H1 (cell line): ENCODE results near the gene KCNH1. TPM values are rescaled to one million over a fixed set of nuclear protein-coding genes. Genes with fewer than 3 reads are reported as not detected.

ENCODE experiments used
- CTCF ChIA-PET: fragments of 300-600 bp; sonication (Branson Sonifier 250); formaldehyde crosslinking; loops from one replicate; lab custom pipeline; 2021; ENCODE audit not compliant: partially characterized antibody; lab: Charles Lee
- POLR2A ChIA-PET: fragments of 300-600 bp; sonication (Branson Sonifier 250); formaldehyde crosslinking; loops from one replicate; lab custom pipeline; 2021; ENCODE audit warnings: inconsistent platforms; ENCODE audit not compliant: partially characterized antibody; lab: Charles Lee
- DNase-seq, 2 experiments: peaks; one replicate each; pipeline versions ENCODE4 v3.0.0 to v3.0.0-alpha.2; 2010 to 2022; ENCODE audit warnings: low spot score in 2 of 2, low read depth in 1 of 2, mixed read lengths in 1 of 2
- FAIRE-seq: peaks from 2 replicates; lab custom pipeline; 2011; peaks lifted over from hg19 to GRCh38; lab: Jason Lieb, UNC
- H2AFZ ChIP-seq: 2 replicates; pipeline ENCODE4 v1.8.1; 2012; ENCODE audit warnings: low read length, inconsistent platforms
- H2AK5ac ChIP-seq: 2 replicates; pipeline ENCODE4 v1.6.1; 2013; ENCODE audit warnings: low read depth, low read length
- H2BK120ac ChIP-seq: replicated peaks from 2 replicates; pipeline ENCODE3; 2013; ENCODE audit warnings: low read depth, low read length, inconsistent platforms
- H2BK12ac ChIP-seq: 2 replicates; pipeline ENCODE4 v1.6.1; 2013; ENCODE audit warnings: low read depth, low read length
- H2BK15ac ChIP-seq: 2 replicates; pipeline ENCODE4 v1.6.1; 2013; ENCODE audit warnings: low read length
- H2BK20ac ChIP-seq: 2 replicates; pipeline ENCODE4 v1.6.1; 2013; ENCODE audit warnings: low read length
- H2BK5ac ChIP-seq: 2 replicates; pipeline ENCODE4 v1.6.1; 2013; ENCODE audit warnings: low read depth, low read length
- H3K14ac ChIP-seq: 2 replicates; pipeline ENCODE4 v1.6.1; 2013; ENCODE audit warnings: inconsistent platforms; ENCODE audit not compliant: insufficient read length
- H3K18ac ChIP-seq: 2 replicates; pipeline ENCODE4 v1.6.1; 2013; ENCODE audit warnings: low read length; ENCODE audit errors: extremely low read depth
- H3K23ac ChIP-seq: 2 replicates; pipeline ENCODE4 v1.6.1; 2013; ENCODE audit warnings: inconsistent platforms; ENCODE audit not compliant: insufficient read length
- H3K23me2 ChIP-seq: 2 replicates; pipeline ENCODE4 v1.6.1; 2013; ENCODE audit warnings: low read depth, low read length
- H3K27ac ChIP-seq: 2 replicates; pipeline ENCODE4 v1.6.1; 2011; ENCODE audit warnings: low read depth, low read length, inconsistent platforms
- H3K27me3 ChIP-seq, 4 experiments: replicated peaks in 1 of 4; 1 replicate in 1 of 4; 2 replicates in 3 of 4; pipeline versions ENCODE4 v1.6.1 to v1.8.1; 2011 to 2013; ENCODE audit warnings: low read length in 3 of 4, mild to moderate bottlenecking in 3 of 4, inconsistent platforms in 2 of 4, mixed read lengths in 2 of 4, moderate library complexity in 1 of 4; ENCODE audit not compliant: control insufficient read depth in 3 of 4, insufficient read depth in 3 of 4; ENCODE audit errors: extremely low read depth in 1 of 4
- H3K36me3 ChIP-seq, 4 experiments: 2 replicates each; pipeline versions ENCODE4 v1.6.1 to v1.8.1; 2011 to 2013; ENCODE audit warnings: mild to moderate bottlenecking in 4 of 4, low read length in 3 of 4, moderate library complexity in 2 of 4, control low read depth in 1 of 4, inconsistent platforms in 1 of 4; ENCODE audit not compliant: insufficient read depth in 4 of 4, control insufficient read depth in 2 of 4
- H3K4ac ChIP-seq: replicated peaks from 2 replicates; pipeline ENCODE3; 2013; ENCODE audit warnings: low read length, low read depth, mixed read lengths, inconsistent platforms; ENCODE audit not compliant: insufficient read length
- H3K4me1 ChIP-seq, 4 experiments: replicated peaks in 1 of 4; 1 replicate in 1 of 4; 2 replicates in 3 of 4; pipeline versions ENCODE4 v1.6.1 to v1.8.1; 2011 to 2013; ENCODE audit warnings: low read length in 3 of 4, inconsistent platforms in 2 of 4, mixed read lengths in 1 of 4; ENCODE audit not compliant: insufficient read depth in 4 of 4, control insufficient read depth in 3 of 4
- H3K4me2 ChIP-seq, 2 experiments: 2 replicates each; pipeline versions ENCODE4 v1.6.1 to v1.8.1; 2011 to 2013; ENCODE audit warnings: low read depth in 2 of 2, low read length in 2 of 2, control low read depth in 1 of 2, inconsistent platforms in 1 of 2, mild to moderate bottlenecking in 1 of 2; ENCODE audit not compliant: insufficient read depth in 1 of 2
- H3K4me3 ChIP-seq, 4 experiments: fragments of 200-600, 300-600 bp in 1 of 4; sonication (generic), shearing (Covaris generic), sonication (Bioruptor Twin) in 1 of 4; 2 replicates each; pipeline versions ENCODE4 v1.5.1 to v1.8.1; 2011 to 2016; ENCODE audit warnings: low read length in 4 of 4, low read depth in 3 of 4, control low read depth in 2 of 4, inconsistent platforms in 2 of 4, mild to moderate bottlenecking in 2 of 4, mixed read lengths in 1 of 4, moderate library complexity in 1 of 4; ENCODE audit not compliant: insufficient read depth in 2 of 4; ENCODE audit errors: extremely low read depth in 1 of 4
- H3K56ac ChIP-seq: replicated peaks from 2 replicates; pipeline ENCODE3; 2013; ENCODE audit warnings: low read depth, mild to moderate bottlenecking, mixed read lengths, low read length, inconsistent platforms; ENCODE audit not compliant: insufficient read length
- H3K79me1 ChIP-seq: 2 replicates; pipeline ENCODE4 v1.6.1; 2013; ENCODE audit warnings: low read depth, low read length, control low read depth
- H3K79me2 ChIP-seq, 2 experiments: 2 replicates each; pipeline versions ENCODE4 v1.6.1 to v1.8.1; 2012 to 2013; ENCODE audit warnings: low read length in 2 of 2, mild to moderate bottlenecking in 2 of 2, inconsistent platforms in 1 of 2; ENCODE audit not compliant: insufficient read depth in 2 of 2, control insufficient read depth in 1 of 2
- H3K9ac ChIP-seq, 4 experiments: replicated peaks in 1 of 4; 1 replicate in 1 of 4; 2 replicates in 3 of 4; pipeline versions ENCODE4 v1.6.1 to v1.8.1; 2011 to 2013; ENCODE audit warnings: low read depth in 3 of 4, low read length in 3 of 4, control low read depth in 2 of 4, mild to moderate bottlenecking in 2 of 4, moderate library complexity in 2 of 4, inconsistent platforms in 1 of 4; ENCODE audit errors: extremely low read depth in 1 of 4
- H3K9me3 ChIP-seq, 2 experiments: 2 replicates each; pipeline versions ENCODE4 v1.6.1 to v1.8.1; 2012 to 2013; ENCODE audit warnings: mild to moderate bottlenecking in 2 of 2, moderate library complexity in 2 of 2, control low read depth in 1 of 2, inconsistent platforms in 1 of 2, low read depth in 1 of 2, low read length in 1 of 2, mixed read lengths in 1 of 2; ENCODE audit not compliant: insufficient read depth in 2 of 2
- H4K20me1 ChIP-seq, 2 experiments: replicated peaks in 1 of 2; 2 replicates each; pipeline versions ENCODE3 to v1.8.1; 2011 to 2013; ENCODE audit warnings: inconsistent platforms in 2 of 2, low read length in 2 of 2, mild to moderate bottlenecking in 1 of 2; ENCODE audit not compliant: insufficient read depth in 2 of 2, control insufficient read depth in 1 of 2
- H4K5ac ChIP-seq: 2 replicates; pipeline ENCODE4 v1.6.1; 2013; ENCODE audit warnings: low read length, low read depth, mixed read lengths, inconsistent platforms; ENCODE audit not compliant: insufficient read length
- H4K8ac ChIP-seq: 2 replicates; pipeline ENCODE4 v1.8.0; 2013; ENCODE audit warnings: mild to moderate bottlenecking, moderate library complexity, low read length, inconsistent platforms; ENCODE audit not compliant: insufficient read depth; ENCODE audit errors: extremely low read depth
- H4K91ac ChIP-seq: replicated peaks from 2 replicates; pipeline ENCODE3; 2013; ENCODE audit warnings: low read length, mixed read lengths, inconsistent platforms; ENCODE audit not compliant: insufficient read length
- CEBPB ChIP-seq: IDR thresholded peaks from 2 replicates; pipeline ENCODE4 v1.6.1; 2012; ENCODE audit warnings: low read depth, low read length
- CHD2 ChIP-seq: IDR thresholded peaks from 2 replicates; pipeline ENCODE4 v1.6.1; 2012; ENCODE audit warnings: low read length, improper control_type of control experiment
- JUN ChIP-seq: IDR thresholded peaks from 2 replicates; pipeline ENCODE4 v1.6.1; 2011; ENCODE audit warnings: low read depth, mild to moderate bottlenecking, improper control_type of control experiment, low read length
- KDM1A ChIP-seq: fragments of 200-600, 300-600 bp; sonication (generic); IDR thresholded peaks from 2 replicates; pipeline ENCODE4 v1.7.1; 2016; ENCODE audit warnings: mild to moderate bottlenecking, low read length, borderline replicate concordance
- NRF1 ChIP-seq: IDR thresholded peaks from 2 replicates; pipeline ENCODE4 v1.6.1; 2011; ENCODE audit warnings: mild to moderate bottlenecking, low read depth, low read length, improper control_type of control experiment
- POLR2AphosphoS5 ChIP-seq: IDR thresholded peaks from 2 replicates; pipeline ENCODE4 v1.6.1; 2011; ENCODE audit warnings: low read depth, low read length
- SIX5 ChIP-seq: IDR thresholded peaks from 2 replicates; pipeline ENCODE4 v1.6.1; 2011; ENCODE audit warnings: mild to moderate bottlenecking, low read depth, low read length
- WGBS, 2 experiments: shearing (Covaris generic) in 1 of 2; methylation state at CpG; one replicate each; pipeline versions ENCODE4 v1.1.6 to v1.1.7; 2013 to 2015; ENCODE audit warnings: low lambda C conversion rate in 2 of 2, mixed read lengths in 2 of 2, inconsistent platforms in 1 of 2, low coverage in 1 of 2, missing lambda C conversion rate in 1 of 2; ENCODE audit not compliant: insufficient replicate concordance in 2 of 2, insufficient coverage in 1 of 2, insufficient read length in 1 of 2; ENCODE audit errors: extremely low coverage in 1 of 2, missing lambda C conversion rate in 1 of 2; 5-methylcytosine and 5-hydroxymethylcytosine counted together
- polyA plus RNA-seq, 7 experiments: library from polyadenylated mRNA; depleted of rRNA in 3 of 7; stranded (reverse) in 5 of 7; unstranded in 2 of 7; fragments of >200 nt in 5 of 7; fragments of 200-250 nt in 2 of 7; gene quantifications; 1 replicate in 5 of 7; 2 replicates in 1 of 7; 4 replicates in 1 of 7; pipeline versions ENCODE4 v1.2.1 to v1.2.3, GENCODE V29; 2011 to 2013; ENCODE audit warnings: missing spikeins in 2 of 7, mixed read lengths in 2 of 7
- total RNA-seq: library from RNA; stranded (reverse); fragmentation: NEBNext Ultra II Directional; extraction: Animal tissue kit (Norgen Biotek cat#: 25700); gene quantifications from 2 replicates; pipeline ENCODE4 v1.2.1, GENCODE V29; 2021
- TF ChIP-seq, protein P1 (sequence below): IDR thresholded peaks from 2 replicates; pipeline ENCODE4 v1.6.1; 2012; ENCODE audit warnings: low read length, inconsistent platforms
- TF ChIP-seq, protein P2 (sequence below): IDR thresholded peaks from 2 replicates; pipeline ENCODE4 v1.6.1; 2012; ENCODE audit warnings: inconsistent platforms

Gene KCNH1
- total and polyA plus RNA-seq, 2 of the 8 experiments (the other 6 are each of a cell fraction or from before 2014, with no cell fraction given) = 0.27 to 0.34 TPM

DNA sequence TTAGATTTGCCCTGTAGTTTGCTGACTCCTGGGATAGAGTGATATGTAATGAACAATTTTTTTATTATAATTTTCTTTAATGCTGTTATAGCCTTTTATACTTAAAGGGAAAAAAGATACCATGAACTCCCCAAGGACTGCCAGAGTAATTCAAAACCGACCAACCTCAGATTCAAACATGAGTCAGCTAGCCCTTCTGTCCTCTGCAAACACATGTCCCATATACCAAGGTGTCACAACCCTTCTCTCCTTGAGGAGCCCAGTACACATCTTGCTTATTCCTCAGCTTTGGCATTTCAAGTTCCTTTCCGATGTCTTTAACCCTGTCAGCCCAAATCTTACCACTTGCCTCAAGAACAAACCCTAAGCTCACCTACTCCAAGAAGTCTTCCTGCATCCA is 184.9 kb downstream of the KCNH1 start:
- Histone ChIP-seq H3K79me2 (no peaks in the 10 kb centered on the region), H3K79me1 (no peaks in the 10 kb centered on the region), H2BK20ac (no peak overlapping the region), H4K5ac (no peak overlapping the region), H3K9ac (no peak overlapping the region), H3K27me3 (no peaks in the 10 kb centered on the region), H3K23me2 (no peaks in the 10 kb centered on the region), H2AFZ (no peak overlapping the region), H3K4me2 (no peak overlapping the region), H3K4ac (no peak overlapping the region), H2BK12ac (no peak overlapping the region)
- CTCF ChIA-PET = interaction anchor here (0.6 to 1.6 kb wide), 18 partner anchors 8 to 502 kb away, joined by 3 to 11 read pairs (median 3); partner anchors contain the start of gene KCNH1
- no peak for TF ChIP-seq CEBPB
- TF ChIP-seq, protein P1, sequence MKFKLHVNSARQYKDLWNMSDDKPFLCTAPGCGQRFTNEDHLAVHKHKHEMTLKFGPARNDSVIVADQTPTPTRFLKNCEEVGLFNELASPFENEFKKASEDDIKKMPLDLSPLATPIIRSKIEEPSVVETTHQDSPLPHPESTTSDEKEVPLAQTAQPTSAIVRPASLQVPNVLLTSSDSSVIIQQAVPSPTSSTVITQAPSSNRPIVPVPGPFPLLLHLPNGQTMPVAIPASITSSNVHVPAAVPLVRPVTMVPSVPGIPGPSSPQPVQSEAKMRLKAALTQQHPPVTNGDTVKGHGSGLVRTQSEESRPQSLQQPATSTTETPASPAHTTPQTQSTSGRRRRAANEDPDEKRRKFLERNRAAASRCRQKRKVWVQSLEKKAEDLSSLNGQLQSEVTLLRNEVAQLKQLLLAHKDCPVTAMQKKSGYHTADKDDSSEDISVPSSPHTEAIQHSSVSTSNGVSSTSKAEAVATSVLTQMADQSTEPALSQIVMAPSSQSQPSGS = no peak
- TF ChIP-seq CHD2 = no peak
- no peak for TF ChIP-seq SIX5
- no peak for TF ChIP-seq JUN
- TF ChIP-seq, protein P2, sequence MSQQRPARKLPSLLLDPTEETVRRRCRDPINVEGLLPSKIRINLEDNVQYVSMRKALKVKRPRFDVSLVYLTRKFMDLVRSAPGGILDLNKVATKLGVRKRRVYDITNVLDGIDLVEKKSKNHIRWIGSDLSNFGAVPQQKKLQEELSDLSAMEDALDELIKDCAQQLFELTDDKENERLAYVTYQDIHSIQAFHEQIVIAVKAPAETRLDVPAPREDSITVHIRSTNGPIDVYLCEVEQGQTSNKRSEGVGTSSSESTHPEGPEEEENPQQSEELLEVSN = no peak
- no peak for TF ChIP-seq POLR2AphosphoS5
- no peak for TF ChIP-seq NRF1
- TF ChIP-seq KDM1A = no peak
- TF ChIP-seq, all 59 proteins: peak for 0
- H3K56ac ChIP-seq = no peak overlapping the region
- no peak overlapping the region for H4K91ac ChIP-seq
- H3K4me1 ChIP-seq = no peaks in the 10 kb centered on the region
- no peaks in the 10 kb centered on the region for H3K9me3 ChIP-seq
- H2BK5ac ChIP-seq = no peak overlapping the region
- no peak overlapping the region for H3K4me3 ChIP-seq
- DNase-seq = no peak
- no peak overlapping the region for H4K8ac ChIP-seq
- WGBS, 2 experiments = 86% methylated on average over 2 of the region's 2 CpGs; no CpG with 5 or more reads in 1 of the 2 experiments
- no peak overlapping the region for H3K14ac ChIP-seq
- POLR2A ChIA-PET = no interaction called here
- H3K23ac ChIP-seq = no peak overlapping the region
- no peak for FAIRE-seq
- no peak overlapping the region for H2AK5ac ChIP-seq
- no peak overlapping the region for H3K27ac ChIP-seq
- no peak overlapping the region for H3K18ac ChIP-seq
- no peaks in the 10 kb centered on the region for H4K20me1 ChIP-seq
- H2BK120ac ChIP-seq = no peak overlapping the region
- no peaks in the 10 kb centered on the region for H3K36me3 ChIP-seq
- no peak overlapping the region for H2BK15ac ChIP-seq
